Stimulated activated CD8-positive, alpha-beta memory T cell treated with anti-CD3 and anti-CD28 coated beads, Interleukin-15, amount 100 ng/mL, for 1 hour (primary cell): Measurements from ENCODE around the gene TCEANC2.

Experiments used
- DNase-seq: peaks from one replicate; pipeline ENCODE4 v3.0.0-alpha.2; 2020; ENCODE audit warnings: low read depth

Gene TCEANC2

DNA sequence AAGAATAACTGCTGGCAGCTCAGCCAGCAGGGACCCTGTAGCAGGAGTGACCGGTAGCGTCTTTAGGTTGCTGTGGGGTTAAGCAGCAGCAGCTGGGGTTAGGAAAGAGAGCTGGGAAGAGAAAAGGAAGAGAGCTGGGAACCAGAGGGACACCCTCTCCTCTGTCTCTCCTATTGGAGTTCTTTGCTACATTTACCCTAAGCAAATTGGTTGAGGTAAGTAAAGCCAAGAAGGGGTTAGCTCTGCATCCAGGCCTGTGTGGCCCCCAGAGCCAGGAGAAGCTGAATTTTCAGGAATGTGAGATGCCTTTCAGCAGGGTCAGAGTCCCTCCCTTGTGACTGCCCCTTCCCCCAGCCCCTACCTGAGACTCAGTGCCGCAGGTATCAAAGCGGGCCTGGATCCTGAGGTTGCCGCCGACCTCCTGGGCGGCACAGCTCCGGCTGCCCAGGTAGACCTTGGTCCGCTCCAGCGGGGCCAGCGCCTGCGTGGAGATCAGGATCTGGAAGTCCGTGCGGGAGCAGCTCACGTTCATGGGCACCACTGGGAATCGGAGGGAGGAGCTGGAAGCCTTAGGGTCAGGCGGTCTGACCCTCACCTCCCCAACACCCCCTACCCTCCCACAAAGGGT lies 83.0 kb downstream of the TCEANC2 start:
- DNase-seq, result no peak

DNA sequence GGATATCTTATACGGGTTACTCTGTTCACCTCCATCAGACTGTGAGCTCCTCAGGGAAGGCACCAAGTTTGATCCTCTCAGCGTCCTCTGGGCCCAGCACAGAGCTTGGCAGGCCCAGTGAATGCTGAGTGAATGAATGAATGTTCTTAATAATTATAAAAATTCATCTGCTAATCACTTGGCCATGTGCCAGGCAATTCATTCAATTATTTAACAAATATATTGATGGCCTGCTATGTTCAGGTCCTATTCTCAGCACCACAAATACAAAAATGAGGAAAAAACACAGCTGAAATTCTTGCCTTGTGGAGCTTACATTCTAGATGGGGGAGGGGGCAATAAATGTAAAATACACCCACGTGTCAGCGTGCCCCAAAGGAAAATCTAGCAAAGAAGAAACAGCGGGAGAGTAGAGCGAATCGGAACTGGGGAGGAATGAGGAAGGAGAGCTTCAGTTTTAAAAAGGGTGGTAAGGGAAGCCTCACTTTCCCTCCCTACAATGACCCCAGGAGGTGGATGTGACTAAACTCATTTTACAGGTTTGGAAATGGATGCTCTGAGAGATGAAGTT lies 83.6 kb downstream of the TCEANC2 start:
- DNase-seq, result no peak

DNA sequence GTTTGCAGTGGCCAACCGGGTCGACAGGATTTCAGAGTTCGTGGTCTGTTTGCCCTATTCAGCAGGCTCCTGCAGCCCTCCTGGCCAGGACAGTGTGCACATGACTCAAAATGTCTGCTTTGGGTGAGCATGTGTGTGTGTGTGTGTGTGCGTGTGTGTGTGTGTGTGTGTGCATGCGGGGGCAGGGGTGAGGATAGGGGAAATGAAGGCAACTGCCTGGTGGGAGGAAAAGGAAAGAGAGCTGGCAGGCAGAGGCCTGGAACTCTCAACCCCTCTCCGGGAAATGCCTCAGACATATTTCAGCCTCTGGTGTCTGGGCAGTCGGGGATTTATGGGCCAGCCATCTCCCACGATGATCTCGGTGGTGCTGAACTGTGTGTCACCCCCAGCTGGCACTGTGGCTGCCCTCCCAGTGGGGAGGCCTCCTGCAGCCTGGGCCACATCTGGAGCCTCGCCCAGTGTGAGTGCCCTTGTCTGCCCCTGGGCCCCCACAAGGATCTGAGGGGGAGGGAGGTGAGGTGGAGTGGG lies 84.2 kb downstream of the TCEANC2 start:
- DNase-seq, result no peak

DNA sequence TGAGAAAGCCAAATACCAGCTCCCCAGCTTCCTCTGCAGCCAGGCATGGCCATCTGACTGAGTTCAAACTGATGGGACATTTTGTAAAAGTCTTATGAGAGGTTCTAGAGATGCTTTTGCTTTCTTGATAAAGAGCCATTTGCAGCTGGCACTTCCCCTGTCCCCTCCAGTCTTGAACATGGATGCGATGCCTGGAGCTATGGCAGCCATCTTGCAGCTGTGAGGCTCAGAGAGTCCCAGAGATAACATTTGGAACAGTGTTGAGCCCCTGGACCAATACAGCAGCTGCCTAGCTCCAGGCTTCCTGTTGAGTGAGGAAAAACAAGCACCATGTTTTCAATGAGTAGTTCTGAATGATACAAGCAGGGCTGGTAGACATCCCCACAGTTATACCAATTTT lies 85.6 kb downstream of the TCEANC2 start:
- DNase-seq, result no peak

DNA sequence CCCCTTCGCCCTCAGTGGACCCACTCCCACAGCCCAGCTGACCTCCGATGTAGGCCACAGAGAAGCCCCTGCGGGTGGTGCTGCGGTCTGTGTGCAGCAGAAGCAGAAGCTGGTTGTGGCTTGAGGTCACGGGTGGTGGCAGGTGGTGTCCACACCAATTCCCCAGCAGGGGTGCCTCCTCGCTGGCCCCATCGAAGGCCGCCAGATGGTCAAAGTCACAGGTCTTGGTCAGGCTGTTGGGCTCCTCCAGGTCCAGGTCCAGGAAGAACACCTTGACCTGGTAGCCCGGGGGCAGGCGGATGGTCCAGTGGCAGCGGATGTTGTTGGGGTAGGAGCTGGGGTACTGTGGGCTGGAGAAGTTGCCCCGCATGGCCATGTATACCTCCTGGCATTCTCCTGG lies 86.3 kb downstream of the TCEANC2 start:
- DNase-seq, result no peak

DNA sequence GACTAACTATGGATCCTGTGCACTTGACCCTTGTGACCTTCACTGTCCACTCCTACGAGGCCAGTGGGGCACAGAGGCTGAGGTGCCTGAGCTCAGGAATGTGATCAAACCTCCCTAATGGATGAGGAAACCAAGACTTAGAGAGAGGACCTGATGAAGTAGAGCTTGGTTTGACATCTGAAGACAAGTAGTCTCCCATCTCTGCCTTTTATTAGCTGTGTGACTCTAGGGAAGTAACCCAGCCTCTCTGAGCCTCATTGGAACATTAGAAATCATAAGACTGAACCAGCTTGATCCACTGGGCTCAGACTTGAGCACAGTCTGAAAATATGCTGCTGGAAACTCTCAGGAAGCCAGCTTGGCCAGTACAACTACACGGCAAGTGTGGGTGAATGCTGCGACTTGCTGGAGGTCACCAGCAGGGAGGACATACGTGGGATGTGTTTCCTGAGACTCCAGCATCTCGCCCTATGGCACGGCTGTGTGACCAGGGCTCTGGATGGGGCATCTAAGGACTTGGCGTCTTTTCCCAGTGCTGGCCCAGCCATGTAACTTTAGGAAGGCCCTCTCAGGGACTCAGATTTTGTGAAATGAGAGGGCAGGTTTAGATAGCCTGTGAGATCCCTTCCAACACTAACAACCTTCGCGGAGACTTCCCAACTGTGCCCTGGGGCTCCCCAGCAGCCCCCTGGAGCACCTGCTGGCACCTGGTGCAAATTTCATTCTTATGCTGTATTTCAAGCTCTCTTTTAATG lies 88.9 kb downstream of the TCEANC2 start:
- no peak for DNase-seq

DNA sequence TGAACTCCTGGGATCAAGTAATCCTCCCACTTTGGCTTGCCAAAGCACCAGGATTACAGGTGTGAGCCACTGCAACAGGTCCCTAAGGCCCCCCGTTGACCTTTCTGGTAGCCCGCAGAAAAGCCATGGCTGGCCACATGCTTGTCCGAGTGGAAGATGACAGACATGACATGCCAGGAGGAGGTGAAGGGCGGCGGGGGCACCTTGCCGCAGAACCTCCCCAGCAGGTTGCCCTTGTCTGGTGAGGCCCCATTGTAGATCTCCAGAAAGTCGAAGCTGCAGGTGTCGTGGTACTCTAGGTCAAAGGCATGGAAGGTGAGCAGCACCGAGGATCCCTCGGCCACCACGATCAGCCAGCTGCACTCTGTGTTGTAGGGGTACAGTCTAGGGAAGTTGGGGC lies 91.0 kb downstream of the TCEANC2 start:
- no peak for DNase-seq

DNA sequence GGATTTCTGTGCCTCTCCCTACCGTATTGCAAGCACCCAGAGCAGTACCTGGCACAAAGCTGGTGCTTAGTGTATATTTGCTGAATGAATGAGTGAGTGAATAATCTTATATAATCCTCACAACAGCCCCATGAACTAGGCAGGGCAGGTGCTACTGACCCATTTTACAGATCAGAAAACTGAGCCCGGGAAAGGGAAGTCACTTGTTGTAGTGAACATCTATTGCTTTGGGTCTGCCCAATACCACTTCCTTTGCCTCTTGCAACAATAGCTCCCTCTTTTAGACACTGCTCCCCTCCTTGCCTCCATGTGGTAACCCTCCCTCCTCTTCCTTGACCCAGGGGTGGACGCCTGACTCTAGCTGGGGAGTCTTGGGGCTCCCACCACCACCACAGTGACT lies 96.3 kb downstream of the TCEANC2 start:
- DNase-seq, result no peak

DNA sequence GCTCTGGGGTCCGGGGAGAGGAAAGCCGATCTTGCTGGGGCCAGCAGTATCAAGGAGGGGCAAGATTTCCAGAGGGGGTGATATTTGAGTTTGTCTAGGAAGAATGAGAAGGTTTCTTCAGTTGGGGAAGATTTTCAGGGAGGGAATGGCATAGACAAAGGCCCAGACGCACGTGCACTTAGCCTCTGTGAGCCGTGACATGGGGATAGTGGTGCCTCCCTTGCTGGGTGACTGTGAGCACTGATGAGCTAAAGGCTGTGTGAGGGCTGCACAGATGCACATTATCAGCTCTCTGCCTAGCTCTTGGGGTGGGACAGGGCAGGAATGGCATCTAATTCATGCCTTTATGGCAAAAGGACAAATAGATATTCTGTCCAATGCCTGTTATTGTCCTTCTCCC lies 97.6 kb downstream of the TCEANC2 start:
- DNase-seq, result no peak

DNA sequence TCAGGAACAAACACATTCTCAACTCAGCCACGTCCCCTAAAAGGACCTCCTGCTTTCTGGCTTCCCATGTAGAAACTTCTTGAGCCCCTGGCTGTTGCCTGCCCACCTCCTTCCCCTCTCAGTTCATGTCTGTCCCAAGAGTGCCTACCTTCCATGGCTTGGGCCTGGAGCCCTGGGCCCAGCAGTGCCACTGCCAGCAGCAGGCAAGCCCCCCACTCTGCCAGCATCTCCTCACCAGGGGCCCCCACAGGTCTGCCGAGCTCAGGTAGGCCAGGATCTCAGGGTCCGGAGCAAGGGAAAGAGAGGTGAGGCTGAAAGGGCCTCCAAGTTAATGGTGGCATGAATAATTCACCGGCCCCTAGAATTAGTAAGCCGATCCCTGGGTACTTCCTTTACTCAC lies 99.3 kb downstream of the TCEANC2 start, which contains the start of gene CDCP2:
CDCP2 (minus strand) TSS at position 305 of the 400 bp plus-strand sequence; CDS start at position 227, 78 bp downstream.
- no peak for DNase-seq

DNA sequence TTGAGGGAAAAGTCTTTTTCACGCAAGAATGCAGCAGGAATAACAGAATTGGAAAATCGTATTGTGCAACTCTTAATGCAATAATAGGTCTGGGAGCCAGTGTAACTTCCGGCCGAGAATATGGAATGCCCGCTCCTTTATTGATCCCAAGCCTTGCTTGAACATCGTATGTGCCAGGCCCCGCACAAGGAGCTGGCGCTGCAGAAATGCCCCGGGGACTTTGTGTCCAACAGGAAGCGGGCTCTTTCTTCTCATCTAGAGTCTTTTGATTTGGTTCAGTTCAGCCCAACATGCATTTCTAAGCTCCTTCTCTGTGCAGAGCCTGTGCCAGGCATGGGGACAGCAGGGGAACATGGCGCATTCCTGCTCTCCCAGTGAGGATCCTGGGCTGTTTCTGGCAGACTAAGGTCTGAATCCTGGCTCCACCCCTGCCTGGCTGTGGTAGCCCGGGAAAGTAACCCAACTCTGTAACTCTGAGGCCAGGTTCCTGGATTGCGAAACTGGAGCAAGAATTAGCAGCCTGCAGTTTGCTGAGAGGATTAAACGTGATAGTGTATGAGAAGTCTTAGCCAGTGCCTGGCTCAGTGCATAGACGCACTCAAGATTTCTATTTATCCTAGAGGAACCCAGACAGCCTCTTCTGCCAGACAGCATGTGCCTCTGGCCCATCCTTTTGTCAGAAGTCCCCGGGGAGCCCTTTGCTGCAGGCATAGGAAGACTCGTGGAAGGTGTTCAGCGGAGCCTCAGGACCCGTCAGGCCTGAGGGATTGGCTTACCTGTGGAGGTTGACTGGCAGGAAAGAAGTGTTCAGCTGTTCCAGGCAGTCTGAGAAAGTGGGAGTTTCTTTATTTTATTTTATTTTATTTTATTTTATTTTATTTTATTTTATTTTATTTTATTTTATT lies 100.4 kb downstream of the TCEANC2 start:
- no peak for DNase-seq
